ENCODE data around the gene C21orf91.

- TF ChIP-seq, protein P1, sequence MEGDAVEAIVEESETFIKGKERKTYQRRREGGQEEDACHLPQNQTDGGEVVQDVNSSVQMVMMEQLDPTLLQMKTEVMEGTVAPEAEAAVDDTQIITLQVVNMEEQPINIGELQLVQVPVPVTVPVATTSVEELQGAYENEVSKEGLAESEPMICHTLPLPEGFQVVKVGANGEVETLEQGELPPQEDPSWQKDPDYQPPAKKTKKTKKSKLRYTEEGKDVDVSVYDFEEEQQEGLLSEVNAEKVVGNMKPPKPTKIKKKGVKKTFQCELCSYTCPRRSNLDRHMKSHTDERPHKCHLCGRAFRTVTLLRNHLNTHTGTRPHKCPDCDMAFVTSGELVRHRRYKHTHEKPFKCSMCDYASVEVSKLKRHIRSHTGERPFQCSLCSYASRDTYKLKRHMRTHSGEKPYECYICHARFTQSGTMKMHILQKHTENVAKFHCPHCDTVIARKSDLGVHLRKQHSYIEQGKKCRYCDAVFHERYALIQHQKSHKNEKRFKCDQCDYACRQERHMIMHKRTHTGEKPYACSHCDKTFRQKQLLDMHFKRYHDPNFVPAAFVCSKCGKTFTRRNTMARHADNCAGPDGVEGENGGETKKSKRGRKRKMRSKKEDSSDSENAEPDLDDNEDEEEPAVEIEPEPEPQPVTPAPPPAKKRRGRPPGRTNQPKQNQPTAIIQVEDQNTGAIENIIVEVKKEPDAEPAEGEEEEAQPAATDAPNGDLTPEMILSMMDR (IDR thresholded peaks at IDR 0.05): no peak
- no peak for TF ChIP-seq POLR2A (IDR thresholded peaks at IDR 0.05)
These were observed 35.0 kb downstream of the C21orf91 start for GRCh38 chr21:17784180-17784598.

Data from right lobe of liver (tissue), 4 donors.